ENCODE data around the gene CARS2.
A peak's percentile ranks its signal among the peaks of the same experiment; 100 is the strongest.
"Not testable (repeated sequence)": the region's sequence is repeated elsewhere in the genome, so short reads cannot be mapped to it uniquely, and the experiment has no call there.

CARS2 gene, protein sequence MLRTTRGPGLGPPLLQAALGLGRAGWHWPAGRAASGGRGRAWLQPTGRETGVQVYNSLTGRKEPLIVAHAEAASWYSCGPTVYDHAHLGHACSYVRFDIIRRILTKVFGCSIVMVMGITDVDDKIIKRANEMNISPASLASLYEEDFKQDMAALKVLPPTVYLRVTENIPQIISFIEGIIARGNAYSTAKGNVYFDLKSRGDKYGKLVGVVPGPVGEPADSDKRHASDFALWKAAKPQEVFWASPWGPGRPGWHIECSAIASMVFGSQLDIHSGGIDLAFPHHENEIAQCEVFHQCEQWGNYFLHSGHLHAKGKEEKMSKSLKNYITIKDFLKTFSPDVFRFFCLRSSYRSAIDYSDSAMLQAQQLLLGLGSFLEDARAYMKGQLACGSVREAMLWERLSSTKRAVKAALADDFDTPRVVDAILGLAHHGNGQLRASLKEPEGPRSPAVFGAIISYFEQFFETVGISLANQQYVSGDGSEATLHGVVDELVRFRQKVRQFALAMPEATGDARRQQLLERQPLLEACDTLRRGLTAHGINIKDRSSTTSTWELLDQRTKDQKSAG

DNA sequence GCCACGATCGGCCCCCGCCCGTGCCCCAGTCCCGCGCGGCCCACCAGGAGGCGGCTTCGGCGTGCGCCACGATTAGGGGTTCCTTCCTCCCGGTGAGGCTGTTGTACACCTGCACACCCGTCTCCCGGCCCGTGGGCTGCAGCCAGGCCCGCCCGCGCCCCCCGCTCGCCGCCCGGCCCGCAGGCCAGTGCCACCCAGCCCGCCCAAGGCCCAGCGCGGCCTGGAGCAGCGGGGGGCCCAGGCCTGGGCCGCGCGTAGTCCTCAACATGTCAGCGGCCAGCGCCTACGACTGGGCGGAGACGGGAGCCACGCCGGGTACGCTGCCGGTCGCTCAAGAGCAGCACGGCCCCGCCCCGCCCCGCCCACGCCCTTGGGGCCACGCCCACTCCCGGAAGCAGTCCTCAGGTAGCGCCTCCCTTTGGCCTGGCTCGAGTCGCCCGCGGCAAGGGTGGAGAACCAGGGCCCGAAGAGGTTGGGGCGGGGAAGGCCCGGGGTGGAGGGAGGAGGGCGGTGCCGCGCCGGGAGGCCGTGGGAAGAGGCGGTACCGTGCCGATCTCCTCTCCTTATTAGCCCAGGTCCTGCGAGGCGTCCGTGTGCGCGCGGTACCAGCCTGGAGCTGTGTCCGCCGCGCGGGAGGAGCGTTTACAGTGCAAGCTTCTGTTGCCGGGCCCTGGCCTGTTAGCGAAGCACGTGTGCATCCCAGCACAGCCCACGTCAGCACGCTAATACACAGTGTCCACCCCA, at the start of gene CARS2:
Gene CARS2, minus strand, starts transcription at position 291 of the 744 bp plus-strand sequence. Its CDS starts 23 bp downstream, at position 268.
- peak; percentile 97 for DNase-seq (ENCODE audit: low read depth)

DNA sequence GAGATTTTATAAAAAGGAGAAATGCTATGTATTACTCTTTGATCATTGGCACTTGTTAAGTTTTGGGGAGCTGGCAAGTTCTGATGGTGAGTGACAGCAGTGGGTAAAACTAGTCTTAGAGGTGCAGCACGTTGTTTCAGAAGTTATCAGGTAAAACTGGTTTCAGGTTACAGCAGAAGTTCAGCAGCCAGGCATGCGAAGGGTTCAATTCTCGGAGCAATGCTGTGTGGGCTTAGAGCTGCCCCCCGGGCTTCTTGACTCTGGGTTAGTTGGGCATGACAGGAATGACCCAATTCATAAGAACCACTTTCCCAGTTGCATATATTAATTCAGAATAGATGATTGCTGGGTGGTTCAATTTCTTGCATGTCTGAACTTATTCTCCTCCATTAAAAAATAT, 42.4 kb upstream of the CARS2 start:
- no peak for DNase-seq (ENCODE audit: low read depth)

DNA sequence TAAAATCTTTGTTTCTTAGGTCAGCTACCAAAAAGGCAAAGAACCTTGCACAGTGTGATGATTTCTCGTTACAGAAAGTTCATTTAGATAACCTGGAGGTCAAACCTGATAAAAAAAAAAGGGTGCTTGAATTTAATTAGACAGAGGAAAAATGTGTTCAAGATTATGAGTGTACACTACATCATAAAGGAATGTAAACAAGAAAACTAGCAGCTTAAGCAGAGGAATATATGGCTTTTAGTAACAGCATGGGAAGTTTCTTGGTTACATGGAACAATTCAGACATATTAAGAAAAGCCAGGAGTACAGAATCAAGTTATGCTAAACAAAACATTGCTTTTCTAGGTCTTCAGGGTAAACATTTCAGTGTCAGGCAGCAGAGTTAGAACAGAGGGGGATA, 40.5 kb upstream of the CARS2 start:
- peak; percentile 31 for DNase-seq (ENCODE audit: low read depth)

DNA sequence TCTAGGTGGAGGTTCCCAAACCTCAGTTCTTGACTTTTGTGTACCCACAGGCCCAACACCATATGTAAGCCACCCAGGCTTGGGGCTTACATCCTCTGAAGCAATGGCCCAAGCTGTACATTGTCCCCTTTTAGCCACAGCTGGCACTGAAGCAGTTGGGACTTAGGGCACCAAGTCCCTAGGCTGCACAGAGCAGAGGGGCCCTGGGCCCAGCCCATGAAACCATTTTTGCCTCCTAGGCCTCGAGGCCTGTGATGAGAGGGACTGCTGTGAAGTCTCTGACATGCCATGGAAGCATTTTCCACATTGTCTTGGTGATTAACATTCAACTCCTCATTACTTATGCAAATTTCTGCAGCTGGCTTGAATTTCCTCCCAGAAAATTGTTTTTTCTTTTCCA, 37.8 kb upstream of the CARS2 start:
- DNase-seq (ENCODE audit: low read depth), result no peak

DNA sequence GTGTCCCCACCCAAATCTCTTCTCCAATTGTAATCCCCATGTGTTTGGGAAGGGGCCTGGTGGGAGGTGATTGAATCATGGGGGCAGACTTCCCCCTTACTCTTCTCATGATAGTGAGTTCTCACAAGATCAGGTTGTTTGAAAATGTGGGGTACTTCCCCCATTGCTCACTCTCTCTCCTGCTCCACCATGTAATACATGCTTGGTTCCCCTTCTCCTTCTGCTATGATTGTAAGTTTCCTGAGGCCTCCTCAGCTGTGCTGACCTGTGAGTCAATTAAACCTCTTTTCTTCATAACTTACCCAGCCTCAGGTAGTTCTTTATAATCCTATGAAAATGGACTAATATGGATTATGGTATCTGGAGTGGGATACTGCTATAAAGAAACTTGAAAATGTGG, 31.6 kb upstream of the CARS2 start:
- DNase-seq (ENCODE audit: low read depth), result no peak

DNA sequence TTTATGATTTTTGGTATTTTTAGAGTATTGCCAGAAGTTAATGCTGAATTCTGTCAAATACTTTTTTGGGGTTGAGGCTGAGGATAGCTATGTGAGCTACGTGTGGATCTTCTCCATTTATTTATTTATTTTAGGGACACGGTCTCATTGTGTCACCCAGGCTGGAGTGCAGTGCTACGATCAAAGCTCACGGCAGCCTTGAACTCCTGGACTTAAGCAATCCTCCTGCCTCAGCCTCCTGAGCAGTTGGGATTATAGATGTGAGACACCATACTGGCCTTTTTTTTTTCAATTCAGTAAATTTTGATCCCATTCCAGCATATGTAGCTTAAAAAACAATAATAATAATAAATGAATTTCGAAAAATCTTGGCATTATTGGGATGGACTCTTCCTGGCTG, 28.6 kb upstream of the CARS2 start:
- no peak for DNase-seq (ENCODE audit: low read depth)

DNA sequence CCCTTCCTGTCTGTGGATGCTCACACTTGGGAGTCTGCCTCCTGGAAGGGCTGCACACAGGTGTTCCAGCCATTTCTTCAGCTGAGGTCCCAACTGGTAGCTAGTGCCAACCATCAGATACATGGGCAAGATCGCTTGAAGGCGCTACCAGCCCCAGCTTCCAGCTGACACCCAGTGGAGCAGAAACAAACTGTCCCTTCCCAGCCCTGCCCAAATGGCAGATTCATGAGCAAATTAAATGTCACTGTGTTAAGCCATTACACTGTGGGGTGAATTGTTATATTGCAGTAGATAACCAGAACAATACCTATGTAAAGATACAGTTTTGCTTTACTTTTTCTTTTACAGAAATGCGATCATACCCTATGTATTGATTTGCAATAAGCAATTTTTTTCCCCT, 25.2 kb upstream of the CARS2 start:
- no peak for DNase-seq (ENCODE audit: low read depth)

DNA sequence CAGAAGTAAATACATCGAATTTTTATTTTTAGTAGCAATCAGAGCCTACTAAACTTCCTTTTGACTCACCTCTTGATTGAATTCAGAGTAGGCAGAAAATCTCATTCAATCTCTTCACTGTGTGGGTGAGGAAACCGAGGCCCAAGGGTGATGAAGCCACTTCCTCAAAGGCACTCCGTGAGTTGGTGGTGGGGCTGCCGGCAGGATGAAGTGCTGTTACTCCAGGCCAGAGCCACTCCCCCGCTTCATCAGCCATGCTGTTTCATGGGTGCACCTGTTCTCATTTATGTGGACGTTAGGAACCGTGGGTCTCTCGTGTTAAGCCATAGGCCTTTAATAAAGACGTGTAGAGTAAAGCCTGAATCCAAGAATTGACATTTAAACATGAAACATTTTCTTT, 20.8 kb upstream of the CARS2 start:
- no peak for DNase-seq (ENCODE audit: low read depth)

DNA sequence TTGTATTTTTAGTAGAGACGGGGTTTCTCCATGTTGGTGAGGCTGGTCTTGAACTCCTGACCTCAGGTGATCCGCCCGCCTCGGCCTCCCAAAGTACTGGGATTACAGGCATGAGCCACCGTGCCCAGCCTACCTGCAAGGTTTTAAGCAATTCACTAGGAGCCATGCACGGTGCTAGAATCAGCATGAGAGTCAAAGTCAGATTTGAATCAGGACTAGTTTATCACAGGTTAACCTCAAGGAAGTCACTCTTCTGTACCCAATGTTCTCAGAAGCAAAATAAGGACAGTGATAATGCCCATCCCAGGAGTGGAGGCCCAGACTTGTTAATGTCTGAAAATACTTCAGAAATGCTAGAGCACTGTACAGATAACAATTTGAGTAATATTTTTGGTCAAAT, 20.2 kb upstream of the CARS2 start:
- not testable (repeated sequence) for DNase-seq (ENCODE audit: low read depth)

DNA sequence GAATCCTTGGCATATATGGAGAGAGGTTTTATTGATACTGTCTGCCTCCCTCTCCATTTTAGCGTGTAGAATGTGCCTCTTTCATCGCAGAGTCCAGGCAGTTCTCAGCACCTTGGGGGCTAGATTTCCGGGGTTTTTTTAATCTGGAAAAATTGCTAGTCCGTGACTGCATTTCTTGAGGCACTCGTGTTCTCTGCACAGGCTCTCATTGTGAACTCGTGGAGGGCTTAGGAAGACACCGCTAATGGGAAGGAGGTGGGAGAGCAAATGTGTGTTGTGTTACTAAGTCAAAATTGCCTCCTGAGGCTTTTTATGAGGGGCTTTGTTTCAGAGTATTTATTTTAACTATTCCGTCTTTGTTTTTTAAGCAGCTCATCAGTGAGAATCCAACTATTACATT, 17.7 kb upstream of the CARS2 start:
- DNase-seq (ENCODE audit: low read depth), result no peak

DNA sequence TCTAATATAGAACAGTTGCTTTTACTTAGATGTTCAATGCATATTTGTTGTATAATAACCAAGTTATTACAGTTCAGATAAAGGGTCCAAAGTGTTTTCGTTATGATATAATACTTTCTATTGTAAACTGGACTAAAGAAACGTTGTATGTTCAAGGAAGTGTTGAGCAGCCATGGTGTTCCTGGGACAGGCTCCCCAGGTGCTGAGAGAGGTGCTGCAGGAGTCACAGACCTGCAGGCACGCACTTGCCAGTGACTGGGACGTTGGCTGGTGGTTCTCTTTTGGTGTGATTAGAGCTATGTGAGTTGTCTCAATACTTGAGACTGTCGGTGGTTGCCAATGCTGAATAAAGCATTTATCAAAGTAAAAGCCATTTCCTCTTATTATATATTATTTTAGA, 17.1 kb upstream of the CARS2 start:
- no peak for DNase-seq (ENCODE audit: low read depth)

DNA sequence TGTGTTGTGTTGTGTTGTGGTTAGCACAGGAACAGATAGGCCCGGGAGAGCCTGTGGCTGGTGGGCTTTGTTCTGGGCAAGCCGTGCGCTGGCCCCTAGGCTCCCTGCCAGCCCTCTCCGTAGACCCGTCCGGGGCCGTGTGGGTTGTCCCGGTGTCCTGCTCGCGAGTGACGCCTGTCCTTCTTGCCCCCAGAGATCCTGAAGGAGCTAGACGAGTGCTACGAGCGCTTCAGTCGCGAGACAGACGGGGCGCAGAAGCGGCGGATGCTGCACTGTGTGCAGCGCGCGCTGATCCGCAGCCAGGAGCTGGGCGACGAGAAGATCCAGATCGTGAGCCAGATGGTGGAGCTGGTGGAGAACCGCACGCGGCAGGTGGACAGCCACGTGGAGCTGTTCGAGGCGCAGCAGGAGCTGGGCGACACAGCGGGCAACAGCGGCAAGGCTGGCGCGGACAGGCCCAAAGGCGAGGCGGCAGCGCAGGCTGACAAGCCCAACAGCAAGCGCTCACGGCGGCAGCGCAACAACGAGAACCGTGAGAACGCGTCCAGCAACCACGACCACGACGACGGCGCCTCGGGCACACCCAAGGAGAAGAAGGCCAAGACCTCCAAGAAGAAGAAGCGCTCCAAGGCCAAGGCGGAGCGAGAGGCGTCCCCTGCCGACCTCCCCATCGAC, 13.3 kb upstream of the CARS2 start:
- DNase-seq (ENCODE audit: low read depth), result no peak

DNA sequence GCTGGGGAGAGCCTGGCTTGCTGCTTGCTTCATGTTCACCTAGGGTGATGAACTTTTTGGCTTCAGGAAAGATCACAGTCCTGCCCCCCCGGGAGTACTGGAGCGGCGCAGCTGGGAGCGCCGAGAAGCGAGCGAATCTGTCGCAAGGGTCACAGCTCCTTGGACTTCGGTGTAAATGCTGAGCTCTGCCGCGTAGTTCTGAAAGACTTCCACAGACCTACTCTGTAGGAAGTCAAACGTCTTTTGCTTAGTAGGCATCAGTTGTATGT, 10.3 kb upstream of the CARS2 start:
- peak; percentile 31 for DNase-seq (ENCODE audit: low read depth)

DNA sequence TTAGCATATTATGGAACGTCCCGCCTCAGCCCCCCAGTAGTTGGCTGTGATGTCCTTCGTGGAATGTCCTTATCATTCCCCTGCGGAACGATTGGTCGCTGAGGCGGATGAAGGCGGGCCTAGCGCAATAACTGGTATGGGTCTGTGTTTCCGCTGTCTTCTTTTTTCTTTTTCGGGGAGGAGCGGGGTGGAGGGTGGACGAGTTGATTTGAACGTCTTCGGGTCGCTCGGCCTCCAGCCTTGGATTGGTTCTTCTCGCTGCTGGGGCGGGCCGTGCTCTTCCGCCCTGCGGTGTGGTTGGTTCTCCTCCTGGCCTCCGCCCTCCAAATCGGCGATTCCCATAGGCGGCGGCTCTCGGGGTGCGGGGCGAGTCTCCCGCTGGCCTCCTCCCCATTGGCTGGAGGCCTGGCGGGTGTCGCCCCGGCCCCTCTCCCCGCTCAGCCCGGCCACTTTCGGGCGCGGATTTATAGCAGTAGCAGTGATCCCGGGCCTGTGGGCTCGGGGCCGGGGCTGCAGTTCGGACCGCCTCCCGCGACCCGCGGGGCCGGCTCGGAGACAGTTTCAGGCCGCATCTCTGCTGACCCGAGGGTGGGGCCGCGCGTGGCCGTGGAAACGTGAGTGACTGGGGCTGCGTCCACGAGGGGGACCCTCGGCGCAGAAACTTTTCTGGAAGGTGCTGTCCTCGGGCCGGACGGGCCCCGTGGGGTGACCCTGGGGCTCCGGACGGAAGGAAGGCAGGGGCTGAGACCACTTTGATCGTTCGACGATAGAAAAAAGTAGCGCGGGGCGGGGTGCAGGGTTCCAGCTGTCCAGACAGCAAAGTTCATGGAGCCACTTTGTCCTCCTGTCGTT, 9.7 kb upstream of the CARS2 start:
- DNase-seq (ENCODE audit: low read depth), result peak; percentile 100

DNA sequence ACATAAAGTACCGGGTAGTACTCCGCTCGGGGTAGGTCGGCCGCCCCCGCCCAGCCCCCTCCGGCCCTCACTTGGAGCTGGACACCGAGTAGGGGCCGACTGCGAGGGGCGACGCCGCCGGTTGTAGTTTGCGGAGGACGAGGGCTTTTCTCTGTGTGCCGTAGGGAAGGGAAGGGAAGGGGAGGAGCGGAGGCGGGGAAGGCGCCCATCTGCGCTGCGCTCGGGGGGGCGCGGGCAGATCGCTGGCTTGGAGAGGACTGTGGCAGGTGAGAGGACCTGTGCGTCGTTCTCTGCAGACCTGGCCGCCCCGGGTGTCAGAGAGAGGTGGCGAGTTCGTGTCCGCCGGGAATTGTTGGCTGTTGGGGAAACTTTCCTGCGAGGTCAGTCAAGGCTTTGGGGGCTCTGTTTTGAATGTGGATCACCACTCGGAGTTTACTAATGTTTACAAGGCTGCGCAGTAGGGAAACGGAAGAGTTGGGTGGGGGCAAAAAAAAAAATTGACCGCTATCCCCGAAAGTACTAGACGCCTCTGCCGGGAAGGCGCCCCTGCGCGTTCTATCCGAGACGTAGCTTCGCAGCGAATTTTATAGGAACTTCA, 9.0 kb upstream of the CARS2 start:
- DNase-seq (ENCODE audit: low read depth), result peak; percentile 49

DNA sequence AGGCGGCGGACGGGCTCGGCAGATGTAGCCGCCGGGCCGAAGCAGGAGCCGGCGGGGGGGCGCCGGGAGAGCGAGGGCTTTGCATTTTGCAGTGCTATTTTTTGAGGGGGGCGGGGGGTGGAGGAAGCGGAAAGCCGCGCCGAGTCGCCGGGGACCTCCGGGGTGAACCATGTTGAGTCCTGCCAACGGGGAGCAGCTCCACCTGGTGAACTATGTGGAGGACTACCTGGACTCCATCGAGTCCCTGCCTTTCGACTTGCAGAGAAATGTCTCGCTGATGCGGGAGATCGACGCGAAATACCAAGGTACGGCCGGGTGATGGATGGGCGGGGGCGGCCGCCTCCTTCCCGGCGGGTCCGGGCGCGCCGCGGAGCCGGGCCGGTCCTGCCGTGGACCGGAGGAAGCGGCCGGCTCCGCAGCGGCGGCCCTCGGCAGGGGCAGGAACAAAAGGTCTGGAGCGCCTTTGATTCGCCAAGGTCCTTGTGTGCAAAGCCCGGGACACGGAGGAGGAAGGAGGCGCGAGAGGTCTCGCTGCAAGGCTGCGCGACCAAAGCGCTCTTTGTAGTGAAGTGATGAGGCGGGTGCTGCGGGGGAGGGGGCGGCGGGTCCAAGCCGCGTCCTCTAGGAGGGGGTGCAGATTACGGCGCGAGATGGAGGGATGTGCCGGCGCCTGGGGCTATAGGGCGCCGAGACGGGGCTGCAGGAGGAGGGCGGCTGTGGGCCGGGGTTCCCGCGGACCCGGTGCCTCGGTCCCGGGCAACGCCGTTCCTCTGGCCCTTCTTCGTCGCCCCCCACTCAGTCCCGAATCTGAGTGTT, 8.3 kb upstream of the CARS2 start:
- DNase-seq (ENCODE audit: low read depth), result peak; percentile 61

DNA sequence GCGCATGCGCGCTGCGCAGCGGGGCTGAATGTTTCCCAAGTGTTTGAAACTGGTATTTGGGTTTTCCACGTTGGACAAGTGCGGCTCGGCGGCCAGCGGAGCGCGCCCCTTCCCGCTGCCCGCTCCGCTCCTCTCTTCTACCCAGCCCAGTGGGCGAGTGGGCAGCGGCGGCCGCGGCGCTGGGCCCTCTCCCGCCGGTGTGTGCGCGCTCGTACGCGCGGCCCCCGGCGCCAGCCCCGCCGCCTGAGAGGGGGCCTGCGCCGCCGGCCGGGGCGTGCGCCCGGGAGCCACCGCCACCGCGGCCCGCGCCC, 7.7 kb upstream of the CARS2 start, which contains the start of gene ING1:
Gene ING1, plus strand, starts transcription at position 59 of the 311 bp plus-strand sequence. CDS start 450 bp downstream, outside the sequence.
- no peak for DNase-seq (ENCODE audit: low read depth)

DNA sequence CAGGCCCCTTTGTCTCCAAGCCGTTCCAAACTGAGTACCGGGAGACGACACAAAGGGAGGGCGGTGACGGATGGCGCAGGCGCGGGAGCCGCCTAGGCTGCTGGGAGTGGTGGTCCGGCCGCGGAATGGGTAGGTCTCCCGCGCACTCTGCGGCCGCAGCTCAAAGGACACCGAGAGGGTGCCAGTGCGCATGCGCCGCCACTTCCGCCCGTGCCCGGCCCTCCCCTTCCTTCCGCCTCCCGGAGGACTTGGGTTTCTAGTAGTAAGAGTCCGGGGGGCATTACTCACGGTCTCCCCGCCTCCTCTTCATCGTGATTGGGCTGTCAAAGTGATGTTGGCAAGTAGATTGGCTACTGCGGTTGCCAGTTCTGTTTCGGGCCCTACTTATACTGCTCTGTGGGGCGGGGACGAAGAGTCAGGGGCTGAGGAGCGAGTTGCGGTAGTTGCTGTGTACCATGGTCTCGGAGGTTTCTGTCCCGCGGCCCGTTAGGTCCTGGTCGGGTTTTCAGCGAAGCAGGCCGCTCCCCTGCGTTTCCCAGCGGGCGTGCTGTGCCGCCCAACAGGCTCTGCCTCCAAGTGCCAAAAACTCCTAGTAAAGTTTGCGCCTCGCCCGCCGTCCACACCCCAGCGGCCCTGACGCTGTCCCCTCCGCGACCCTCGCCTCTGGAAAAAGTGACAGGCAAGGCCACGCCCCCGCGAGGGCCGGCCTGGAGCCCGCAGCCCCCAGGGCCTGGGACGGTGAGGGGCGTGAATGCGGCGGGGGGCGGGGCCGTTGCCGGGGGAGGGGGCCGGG, 7.1 kb upstream of the CARS2 start:
- DNase-seq (ENCODE audit: low read depth), result peak; percentile 100

DNA sequence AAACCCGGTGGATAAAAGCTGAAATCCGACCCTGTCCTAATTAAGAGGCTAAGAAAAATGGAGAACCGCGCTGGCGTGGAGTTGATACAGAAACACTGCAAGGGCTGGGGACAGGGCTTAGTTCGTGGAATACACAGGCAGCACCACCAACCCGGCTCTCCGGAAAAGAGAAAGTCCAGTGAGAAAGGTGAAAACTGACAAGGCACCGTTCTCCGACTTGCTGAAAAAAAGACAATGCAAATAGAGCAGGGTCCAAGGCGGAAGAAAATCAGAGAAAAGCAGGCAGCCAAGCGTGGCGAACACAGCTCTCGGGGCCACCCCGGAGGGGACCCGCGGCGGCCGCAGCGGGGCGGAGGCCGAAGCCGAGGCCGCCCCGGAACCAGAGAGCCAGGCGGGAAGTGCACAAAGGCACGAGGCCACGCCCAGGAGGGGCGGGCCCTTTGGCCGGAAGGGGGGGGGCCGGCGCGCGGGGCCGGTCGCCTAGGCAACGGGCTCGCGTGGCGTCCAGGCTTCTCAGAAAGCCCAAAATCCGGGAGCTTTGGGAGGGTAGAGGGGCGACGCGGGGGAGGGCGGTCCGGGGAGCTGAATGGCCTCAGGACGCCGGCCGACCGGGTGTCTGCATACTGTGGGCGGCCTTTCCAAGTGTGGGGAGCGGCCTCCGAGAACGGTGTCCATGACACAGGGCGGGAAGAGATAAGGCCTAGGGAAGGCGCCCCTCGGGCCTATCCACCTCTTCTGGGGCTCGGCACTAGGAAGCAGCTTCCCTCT, 6.3 kb upstream of the CARS2 start:
- peak; percentile 81 for DNase-seq (ENCODE audit: low read depth)

Measured in iris pigment epithelial cell (primary cell).